ENCODE results near the gene MARCHF6.
A peak's percentile ranks its signal among the peaks of the same experiment; 100 is the strongest.
"Not testable (repeated sequence)": the region's sequence is repeated elsewhere in the genome, so short reads cannot be mapped to it uniquely, and the experiment has no call there.

Gene MARCHF6

GRCh38 chr5:10323588-10324488, 29.7 kb upstream of the MARCHF6 start:
- peak in 1 of 2 experiments; percentile 61 for DNase-seq

- no peak for DNase-seq
Measured at GRCh38 chr5:10324518-10325370, 28.8 kb upstream of the MARCHF6 start.

- no peak for DNase-seq
Measured at GRCh38 chr5:10328323-10328722, 25.2 kb upstream of the MARCHF6 start.

GRCh38 chr5:10329446-10329819, 24.1 kb upstream of the MARCHF6 start:
- no peak for DNase-seq

- DNase-seq = peak in 1 of 2 experiments; percentile 56
Measured at GRCh38 chr5:10329820-10330481, 23.5 kb upstream of the MARCHF6 start.

GRCh38 chr5:10330511-10331230, 22.8 kb upstream of the MARCHF6 start:
- DNase-seq = no peak

- peak; percentile 34 to 71 for DNase-seq
Measured at GRCh38 chr5:10331341-10331796, 22.1 kb upstream of the MARCHF6 start.

- DNase-seq = no peak
Measured at GRCh38 chr5:10332301-10332700, 21.2 kb upstream of the MARCHF6 start.

- no peak for DNase-seq
Measured at GRCh38 chr5:10333154-10334006, 20.1 kb upstream of the MARCHF6 start.

GRCh38 chr5:10334831-10335230, 18.7 kb upstream of the MARCHF6 start:
- no peak for DNase-seq

- DNase-seq = no peak
Measured at GRCh38 chr5:10335711-10336470, 17.6 kb upstream of the MARCHF6 start.

- no peak for DNase-seq
Measured at GRCh38 chr5:10337107-10337506, 16.4 kb upstream of the MARCHF6 start.

- no peak for DNase-seq
Measured at GRCh38 chr5:10337986-10338385, 15.5 kb upstream of the MARCHF6 start.

- DNase-seq = no peak
Measured at GRCh38 chr5:10338686-10339057, 14.8 kb upstream of the MARCHF6 start.

GRCh38 chr5:10339058-10339811, 14.3 kb upstream of the MARCHF6 start:
- DNase-seq = peak; percentile 42 to 61

- no peak for DNase-seq
Measured at GRCh38 chr5:10339958-10340357, 13.5 kb upstream of the MARCHF6 start.

GRCh38 chr5:10343486-10343885, 10.0 kb upstream of the MARCHF6 start:
- DNase-seq = no peak

- DNase-seq = not testable (repeated sequence)
Measured at GRCh38 chr5:10344461-10345106, 8.9 kb upstream of the MARCHF6 start.

GRCh38 chr5:10348258-10348657, 5.2 kb upstream of the MARCHF6 start:
- DNase-seq = no peak

All from NCI-H1930 (cell line).